ENCODE data around the gene MAMLD1. TPM values are rescaled to one million over a fixed set of nuclear protein-coding genes. Genes with fewer than 3 reads are reported as not detected.

The MAMLD1 gene
- total and polyA plus RNA-seq, 4 donors: 1.8 to 8.5 (median 7.7) TPM

- Histone ChIP-seq H3K4me1 (ENCODE audit: control insufficient read depth in 1 of 2, insufficient read depth in 2 of 2, low read length in 2 of 2) (no peaks in the 10 kb centered on the region), H3K36me3 (ENCODE audit: control insufficient read depth in 1 of 2, insufficient read depth in 2 of 2, low read length in 1 of 2) (no peaks in the 10 kb centered on the region), H3K4me3 (ENCODE audit: low read length in 2 of 2) (no peak overlapping the region), H3K9me3 (ENCODE audit: control insufficient read depth, low read length) (no peaks in the 10 kb centered on the region), H3K27me3 (ENCODE audit: control insufficient read depth in 1 of 2, insufficient read depth in 2 of 2, low read length in 1 of 2) (no peaks in the 10 kb centered on the region), H3K27ac (ENCODE audit: low read depth in 1 of 2, low read length in 2 of 2) (no peak overlapping the region)
- intact Hi-C loops (cut with DNase I): no loop called here
- 71 to 83% methylated on average over 8 of the region's 8 CpGs for WGBS, 2 donors
- DNase-seq (no peak), ATAC-seq (ENCODE audit: low FRiP score) (no peak)
Measured at GRCh38 chrX:150329282-150329681, 33.8 kb upstream of the MAMLD1 start.

GRCh38 chrX:150329868-150330267 is 33.2 kb upstream of the MAMLD1 start:
- ATAC-seq (ENCODE audit: low FRiP score) (no peak), DNase-seq (no peak)
- 56 to 79% methylated on average over 2 of the region's 2 CpGs for WGBS, 2 donors
- H3K36me3 ChIP-seq (ENCODE audit: control insufficient read depth in 1 of 2, insufficient read depth in 2 of 2, low read length in 1 of 2): no peaks in the 10 kb centered on the region
- H3K4me3 ChIP-seq (ENCODE audit: low read length in 2 of 2): no peak overlapping the region
- H3K4me1 ChIP-seq (ENCODE audit: control insufficient read depth in 1 of 2, insufficient read depth in 2 of 2, low read length in 2 of 2): no peaks in the 10 kb centered on the region
- H3K27ac ChIP-seq (ENCODE audit: low read depth in 1 of 2, low read length in 2 of 2): no peak overlapping the region
- no peaks in the 10 kb centered on the region for H3K27me3 ChIP-seq (ENCODE audit: control insufficient read depth in 1 of 2, insufficient read depth in 2 of 2, low read length in 1 of 2)
- intact Hi-C loops (cut with DNase I): no loop called here
- H3K9me3 ChIP-seq (ENCODE audit: control insufficient read depth, low read length): no peaks in the 10 kb centered on the region

- 86 to 97% methylated on average over 2 of the region's 2 CpGs for WGBS, 2 donors
- H3K27ac ChIP-seq (ENCODE audit: low read depth in 1 of 2, low read length in 2 of 2): no peak overlapping the region
- no peaks in the 10 kb centered on the region for H3K9me3 ChIP-seq (ENCODE audit: control insufficient read depth, low read length)
- no peaks in the 10 kb centered on the region for H3K27me3 ChIP-seq (ENCODE audit: control insufficient read depth in 1 of 2, insufficient read depth in 2 of 2, low read length in 1 of 2)
- ATAC-seq (ENCODE audit: low FRiP score): no peak
- DNase-seq: no peak
- intact Hi-C loops (cut with DNase I): no loop called here
- no peaks in the 10 kb centered on the region for H3K4me1 ChIP-seq (ENCODE audit: control insufficient read depth in 1 of 2, insufficient read depth in 2 of 2, low read length in 2 of 2)
- H3K36me3 ChIP-seq (ENCODE audit: control insufficient read depth in 1 of 2, insufficient read depth in 2 of 2, low read length in 1 of 2): no peaks in the 10 kb centered on the region
- no peak overlapping the region for H3K4me3 ChIP-seq (ENCODE audit: low read length in 2 of 2)
Measured at GRCh38 chrX:150332023-150332422, 31.1 kb upstream of the MAMLD1 start.

GRCh38 chrX:150334100-150334499 is 29.0 kb upstream of the MAMLD1 start:
- ATAC-seq (ENCODE audit: low FRiP score) (no peak), DNase-seq (no peak)
- no peak overlapping the region for H3K4me3 ChIP-seq (ENCODE audit: low read length in 2 of 2)
- 79 to 97% methylated on average over 1 of the region's 1 CpG for WGBS, 2 donors
- no peaks in the 10 kb centered on the region for H3K9me3 ChIP-seq (ENCODE audit: control insufficient read depth, low read length)
- no peaks in the 10 kb centered on the region for H3K27me3 ChIP-seq (ENCODE audit: control insufficient read depth in 1 of 2, insufficient read depth in 2 of 2, low read length in 1 of 2)
- intact Hi-C loops (cut with DNase I): no loop called here
- H3K27ac ChIP-seq (ENCODE audit: low read depth in 1 of 2, low read length in 2 of 2): no peak overlapping the region
- no peaks in the 10 kb centered on the region for H3K4me1 ChIP-seq (ENCODE audit: control insufficient read depth in 1 of 2, insufficient read depth in 2 of 2, low read length in 2 of 2)
- no peaks in the 10 kb centered on the region for H3K36me3 ChIP-seq (ENCODE audit: control insufficient read depth in 1 of 2, insufficient read depth in 2 of 2, low read length in 1 of 2)

- intact Hi-C loops (cut with DNase I): no loop called here
- no peaks in the 10 kb centered on the region for H3K4me1 ChIP-seq (ENCODE audit: control insufficient read depth in 1 of 2, insufficient read depth in 2 of 2, low read length in 2 of 2)
- ATAC-seq (ENCODE audit: low FRiP score) (no peak), DNase-seq (no peak)
- no peaks in the 10 kb centered on the region for H3K36me3 ChIP-seq (ENCODE audit: control insufficient read depth in 1 of 2, insufficient read depth in 2 of 2, low read length in 1 of 2)
- no peaks in the 10 kb centered on the region for H3K9me3 ChIP-seq (ENCODE audit: control insufficient read depth, low read length)
- no peak overlapping the region for H3K27ac ChIP-seq (ENCODE audit: low read depth in 1 of 2, low read length in 2 of 2)
- H3K27me3 ChIP-seq (ENCODE audit: control insufficient read depth in 1 of 2, insufficient read depth in 2 of 2, low read length in 1 of 2): no peaks in the 10 kb centered on the region
- 43 to 44% methylated on average over 2 of the region's 2 CpGs for WGBS, 2 donors
- H3K4me3 ChIP-seq (ENCODE audit: low read length in 2 of 2): no peak overlapping the region
Measured at GRCh38 chrX:150334981-150335380, 28.1 kb upstream of the MAMLD1 start.

GRCh38 chrX:150337026-150337425 is 26.1 kb upstream of the MAMLD1 start:
- H3K4me3 ChIP-seq (ENCODE audit: low read length in 2 of 2): no peak overlapping the region
- H3K4me1 ChIP-seq (ENCODE audit: control insufficient read depth in 1 of 2, insufficient read depth in 2 of 2, low read length in 2 of 2): no peaks in the 10 kb centered on the region
- intact Hi-C loops (cut with DNase I): no loop called here
- H3K27me3 ChIP-seq (ENCODE audit: control insufficient read depth in 1 of 2, insufficient read depth in 2 of 2, low read length in 1 of 2): no peaks in the 10 kb centered on the region
- ATAC-seq (ENCODE audit: low FRiP score) (no peak), DNase-seq (no peak)
- no peak overlapping the region for H3K27ac ChIP-seq (ENCODE audit: low read depth in 1 of 2, low read length in 2 of 2)
- WGBS, 2 donors: 82 to 90% methylated on average over 6 of the region's 6 CpGs
- H3K9me3 ChIP-seq (ENCODE audit: control insufficient read depth, low read length): no peaks in the 10 kb centered on the region
- no peaks in the 10 kb centered on the region for H3K36me3 ChIP-seq (ENCODE audit: control insufficient read depth in 1 of 2, insufficient read depth in 2 of 2, low read length in 1 of 2)

- no peaks in the 10 kb centered on the region for H3K36me3 ChIP-seq (ENCODE audit: control insufficient read depth in 1 of 2, insufficient read depth in 2 of 2, low read length in 1 of 2)
- intact Hi-C loops (cut with DNase I): no loop called here
- no peaks in the 10 kb centered on the region for H3K9me3 ChIP-seq (ENCODE audit: control insufficient read depth, low read length)
- H3K27me3 ChIP-seq (ENCODE audit: control insufficient read depth in 1 of 2, insufficient read depth in 2 of 2, low read length in 1 of 2): no peaks in the 10 kb centered on the region
- ATAC-seq (ENCODE audit: low FRiP score) (no peak), DNase-seq (no peak)
- 61 to 63% methylated on average over 4 of the region's 4 CpGs for WGBS, 2 donors
- no peak overlapping the region for H3K27ac ChIP-seq (ENCODE audit: low read depth in 1 of 2, low read length in 2 of 2)
- H3K4me3 ChIP-seq (ENCODE audit: low read length in 2 of 2): no peak overlapping the region
- H3K4me1 ChIP-seq (ENCODE audit: control insufficient read depth in 1 of 2, insufficient read depth in 2 of 2, low read length in 2 of 2): no peaks in the 10 kb centered on the region
Measured at GRCh38 chrX:150337536-150337935, 25.6 kb upstream of the MAMLD1 start.

GRCh38 chrX:150338615-150339014 is 24.5 kb upstream of the MAMLD1 start:
- no peak for DNase-seq
- Histone ChIP-seq H3K36me3 (ENCODE audit: control insufficient read depth in 1 of 2, insufficient read depth in 2 of 2, low read length in 1 of 2) (no peaks in the 10 kb centered on the region), H3K27ac (ENCODE audit: low read depth in 1 of 2, low read length in 2 of 2) (no peak overlapping the region), H3K4me1 (ENCODE audit: control insufficient read depth in 1 of 2, insufficient read depth in 2 of 2, low read length in 2 of 2) (no peaks in the 10 kb centered on the region), H3K27me3 (ENCODE audit: control insufficient read depth in 1 of 2, insufficient read depth in 2 of 2, low read length in 1 of 2) (no peaks in the 10 kb centered on the region), H3K4me3 (ENCODE audit: low read length in 2 of 2) (no peak overlapping the region), H3K9me3 (ENCODE audit: control insufficient read depth, low read length) (no peaks in the 10 kb centered on the region)
- 86 to 93% methylated on average over 8 of the region's 8 CpGs for WGBS, 2 donors
- intact Hi-C loops (cut with DNase I): no loop called here
- ATAC-seq (ENCODE audit: low FRiP score): no peak

- ATAC-seq (ENCODE audit: low FRiP score) (no peak), DNase-seq (no peak)
- Histone ChIP-seq H3K27ac (ENCODE audit: low read depth in 1 of 2, low read length in 2 of 2) (no peak overlapping the region), H3K4me3 (ENCODE audit: low read length in 2 of 2) (no peak overlapping the region), H3K4me1 (ENCODE audit: control insufficient read depth in 1 of 2, insufficient read depth in 2 of 2, low read length in 2 of 2) (no peaks in the 10 kb centered on the region), H3K9me3 (ENCODE audit: control insufficient read depth, low read length) (no peaks in the 10 kb centered on the region), H3K36me3 (ENCODE audit: control insufficient read depth in 1 of 2, insufficient read depth in 2 of 2, low read length in 1 of 2) (no peaks in the 10 kb centered on the region), H3K27me3 (ENCODE audit: control insufficient read depth in 1 of 2, insufficient read depth in 2 of 2, low read length in 1 of 2) (no peaks in the 10 kb centered on the region)
- intact Hi-C loops (cut with DNase I): no loop called here
- WGBS, 2 donors: 84 to 94% methylated on average over 3 of the region's 3 CpGs
Measured at GRCh38 chrX:150339736-150340135, 23.4 kb upstream of the MAMLD1 start.

Measured in aorta (tissue), 5 donors.